A549 (cell line): Measurements from ENCODE around the gene CHCHD6. TPM values are rescaled to one million over a fixed set of nuclear protein-coding genes. Genes with fewer than 3 reads are reported as not detected.

ENCODE experiments used
- ATAC-seq, 2 experiments: fragments of 200-7000 bp in 1 of 2; fragments of >200 bp in 1 of 2; cut with Nextera tagmentation in 1 of 2; cut with Tn5 transposase in 1 of 2; 3 replicates each; pipeline versions ENCODE4 v1.8.0 to v1.9.1; 2018 to 2020; ENCODE audit warnings: mild to moderate bottlenecking in 1 of 2, moderate library complexity in 1 of 2
- CTCF ChIA-PET: fragments of 300-600 bp; sonication (Branson Sonifier 250); formaldehyde crosslinking; extraction: SDS; loops from one replicate; lab custom pipeline; 2021; ENCODE audit warnings: antibody characterized with exemption, inconsistent platforms; lab: Yijun Ruan, JAX
- POLR2A ChIA-PET: fragments of 350-600 bp; formaldehyde crosslinking; extraction: SDS; loops from one replicate; lab custom pipeline; 2021; ENCODE audit warnings: antibody characterized with exemption, inconsistent platforms; lab: Yijun Ruan, JAX
- DNase-seq, 2 experiments: peaks; one replicate each; pipeline versions ENCODE4 v3.0.0 to v3.0.0-alpha.2; 2011 to 2016; ENCODE audit warnings: low read depth in 1 of 2, low spot score in 1 of 2
- FAIRE-seq: peaks from 2 replicates; lab custom pipeline; 2011; peaks lifted over from hg19 to GRCh38; lab: Jason Lieb, UNC
- H3K27ac ChIP-seq, 2 experiments: fragments of >200 bp; sonication (Bioruptor Twin); formaldehyde crosslinking; 3 replicates each; pipeline ENCODE4 v1.5.1; 2016 to 2017
- H3K4me1 ChIP-seq: fragments of >200 bp; sonication (Bioruptor Twin); formaldehyde crosslinking; 3 replicates; pipeline ENCODE4 v1.6.1; 2016
- H3K4me2 ChIP-seq: fragments of >200 bp; sonication (Bioruptor Twin); formaldehyde crosslinking; 3 replicates; pipeline ENCODE4 v1.6.1; 2016
- H3K4me3 ChIP-seq: fragments of >200 bp; sonication (Bioruptor Twin); formaldehyde crosslinking; 3 replicates; pipeline ENCODE4 v1.5.1; 2016
- H3K9me3 ChIP-seq: fragments of >200 bp; sonication (Bioruptor Twin); formaldehyde crosslinking; 3 replicates; pipeline ENCODE4 v1.6.1; 2016
- FOXS1 ChIP-seq: fragments of 250-450 bp; sonication (Bioruptor Pico); IDR thresholded peaks from 2 replicates; pipeline ENCODE4 v1.5.0; 2020; ENCODE audit warnings: mild to moderate bottlenecking, moderate library complexity
- HMGXB4 ChIP-seq: fragments of 250-450 bp; sonication (Bioruptor Pico); IDR thresholded peaks from 2 replicates; pipeline ENCODE4 v1.5.0; 2021; ENCODE audit warnings: mild to moderate bottlenecking, moderate library complexity, borderline replicate concordance
- MAX ChIP-seq: IDR thresholded peaks from 2 replicates; pipeline ENCODE4 v1.6.1; 2012
- TFCP2L1 ChIP-seq: fragments of 250-450 bp; sonication (Bioruptor Pico); IDR thresholded peaks from 2 replicates; pipeline ENCODE4 v1.5.0; 2021; ENCODE audit warnings: mild to moderate bottlenecking
- ZNF302 ChIP-seq: fragments of 250-450 bp; sonication (Bioruptor Pico); IDR thresholded peaks from 2 replicates; pipeline ENCODE4 v1.9.0; 2021; ENCODE audit warnings: inconsistent platforms, mild to moderate bottlenecking, moderate library complexity
- WGBS: methylation state at CpG from one replicate; pipeline ENCODE4 v1.1.6; 2017; ENCODE audit errors: missing lambda C conversion rate; 5-methylcytosine and 5-hydroxymethylcytosine counted together
- polyA plus RNA-seq, 4 experiments: library from polyadenylated mRNA; depleted of rRNA in 3 of 4; stranded (reverse); fragments of >200 nt; fragmentation: RNase III in 1 of 4; extraction: RNeasy Plus Mini Kit Qiagen cat#74134 plus additional on column Dnase treatment in 1 of 4; gene quantifications; 2 replicates in 3 of 4; 3 replicates in 1 of 4; pipeline ENCODE4 v1.2.3, GENCODE V29; 2011 to 2017
- TF ChIP-seq, protein P1 (sequence below): fragments of 450-650 bp; IDR thresholded peaks from 2 replicates; pipeline ENCODE4 v1.6.1; 2014; ENCODE audit warnings: antibody characterized with exemption
- TF ChIP-seq, protein P2 (sequence below): fragments of >200 bp; sonication (Bioruptor Twin); formaldehyde crosslinking; IDR thresholded peaks from 3 replicates; pipeline ENCODE4 v1.5.1; 2016

The CHCHD6 gene
- polyA plus RNA-seq, 2 of the 4 experiments (the other 2 are of a cell fraction): 15.0 to 18.1 TPM

- Histone ChIP-seq H3K9me3 (peaks cover 8% of the 10 kb centered on the region; the same call in 1 of the 3 replicates), H3K27ac (no peak overlapping the region), H3K4me1 (no peaks in the 10 kb centered on the region), H3K4me3 (no peak overlapping the region), H3K4me2 (no peak overlapping the region)
- POLR2A ChIA-PET: no interaction called here
- DNase-seq (no peak), ATAC-seq (no peak), FAIRE-seq (no peak)
- CTCF ChIA-PET: interaction anchor here (0.5 to 3.2 kb wide), 3 partner anchors 17 to 759 kb away, joined by 3 to 12 read pairs (median 4); partner anchors contain the start of gene PLXNA1
- 39% methylated on average over 5 of the region's 5 CpGs for WGBS
- no peak for TF ChIP-seq TFCP2L1 (CRISPR knock-in tag)
- TF ChIP-seq HMGXB4 (CRISPR knock-in tag): no peak
Measured at GRCh38 chr3:126696701-126697267, 7.3 kb upstream of the CHCHD6 start.

DNA sequence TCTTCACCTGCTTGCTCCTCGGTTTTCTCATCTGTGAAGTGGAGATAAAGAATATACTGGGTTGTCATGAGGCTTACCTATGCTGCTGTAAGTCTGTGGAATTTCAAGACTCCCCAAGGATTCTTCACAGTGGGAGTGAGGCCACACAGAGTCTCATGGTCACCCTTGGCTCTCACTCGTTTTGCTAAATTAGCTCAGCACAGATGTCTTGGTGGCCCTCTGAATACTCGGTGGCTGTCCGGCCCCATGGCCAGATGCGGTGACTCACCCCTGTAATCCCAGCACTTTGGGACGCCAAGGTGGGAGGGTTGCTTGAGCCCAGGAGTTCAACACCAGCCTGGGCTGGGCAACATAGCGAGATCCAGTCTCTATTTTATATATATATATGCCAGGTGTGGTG is 5.0 kb upstream of the CHCHD6 start:
- no peak overlapping the region for H3K4me2 ChIP-seq
- FAIRE-seq: no peak
- H3K4me3 ChIP-seq: no peak overlapping the region
- TF ChIP-seq ZNF302: no peak
- TF ChIP-seq, protein P1, sequence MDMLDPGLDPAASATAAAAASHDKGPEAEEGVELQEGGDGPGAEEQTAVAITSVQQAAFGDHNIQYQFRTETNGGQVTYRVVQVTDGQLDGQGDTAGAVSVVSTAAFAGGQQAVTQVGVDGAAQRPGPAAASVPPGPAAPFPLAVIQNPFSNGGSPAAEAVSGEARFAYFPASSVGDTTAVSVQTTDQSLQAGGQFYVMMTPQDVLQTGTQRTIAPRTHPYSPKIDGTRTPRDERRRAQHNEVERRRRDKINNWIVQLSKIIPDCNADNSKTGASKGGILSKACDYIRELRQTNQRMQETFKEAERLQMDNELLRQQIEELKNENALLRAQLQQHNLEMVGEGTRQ: no peak
- H3K9me3 ChIP-seq: peaks cover 9% of the 10 kb centered on the region; the same call in 1 of the 3 replicates
- POLR2A ChIA-PET: no interaction called here
- WGBS: 0% methylated on average over 3 of the region's 7 CpGs
- no peak for ATAC-seq
- no peak for DNase-seq
- CTCF ChIA-PET: interaction anchor here (1.0 kb wide), 1 partner anchor 19 kb away, joined by 5 read pairs; no protein-coding TSS in a partner anchor
- no peak overlapping the region for H3K27ac ChIP-seq
- peaks cover 6% of the 10 kb centered on the region; the same call in 2 of the 3 replicates for H3K4me1 ChIP-seq

DNA sequence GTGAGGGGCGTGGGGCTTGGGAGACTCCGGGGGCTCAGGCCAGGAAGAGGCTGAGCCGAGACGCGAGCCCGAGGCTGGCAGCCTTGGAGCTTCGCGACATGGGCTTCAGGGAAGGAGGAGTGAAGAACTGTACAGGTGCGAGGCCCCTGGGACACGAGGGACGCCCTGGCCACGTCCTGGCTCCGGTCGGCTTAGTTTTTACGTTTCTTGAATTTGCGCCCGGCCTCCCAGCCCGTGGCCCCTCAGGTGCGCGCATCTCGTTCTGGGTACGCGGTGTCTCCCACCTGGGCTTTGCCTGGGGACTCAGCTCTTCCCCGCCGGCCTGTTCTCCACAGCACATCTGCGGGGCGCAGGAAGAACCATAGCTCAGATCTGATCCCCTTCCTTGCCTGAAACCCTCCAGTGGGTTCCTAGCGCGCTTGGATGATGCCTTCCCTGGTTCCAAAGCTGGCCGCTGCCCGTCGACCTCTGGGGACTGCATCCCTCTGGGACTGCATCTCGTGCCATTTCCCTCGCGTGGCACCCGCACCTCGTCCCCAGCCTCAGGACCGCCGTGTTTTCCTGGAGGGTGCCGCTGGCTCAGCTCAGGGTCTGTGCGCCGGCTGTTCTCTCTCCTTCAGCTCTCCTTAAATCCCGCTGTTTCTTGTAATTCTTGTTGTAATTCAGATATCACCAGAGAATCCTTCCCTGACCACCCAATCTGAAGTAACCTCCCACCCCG is 614 bp downstream of the CHCHD6 start:
- peaks cover 9% of the 10 kb centered on the region; the same call in 1 of the 3 replicates for H3K9me3 ChIP-seq
- H3K4me1 ChIP-seq: peaks cover 11% of the 10 kb centered on the region; the same call in 2 of the 3 replicates
- TF ChIP-seq MAX: 0 out of 2 replicates have a peak, but pooled peaks have one; percentile 3
- TF ChIP-seq FOXS1 (CRISPR knock-in tag): no peak
- DNase-seq: no peak
- ChIA-PET CTCF (interaction anchor here (1.1 to 1.9 kb wide), 6 partner anchors 10 to 48 kb away, joined by 3 to 6 read pairs (median 4); no protein-coding TSS in a partner anchor), POLR2A (interaction anchor here (0.8 kb wide), 1 partner anchor 229 kb away, joined by 3 read pairs; the partner anchor contains the start of gene ZXDC)
- H3K4me2 ChIP-seq: peak overlapping the region; percentile 96
- peak; percentile 2 to 40; a peak in 4 of 6 replicates for ATAC-seq
- 31% methylated on average over 27 of the region's 44 CpGs for WGBS
- no peak for FAIRE-seq
- H3K27ac ChIP-seq: peak overlapping the region; percentile 65 to 88
- peak overlapping the region; percentile 58 for H3K4me3 ChIP-seq

DNA sequence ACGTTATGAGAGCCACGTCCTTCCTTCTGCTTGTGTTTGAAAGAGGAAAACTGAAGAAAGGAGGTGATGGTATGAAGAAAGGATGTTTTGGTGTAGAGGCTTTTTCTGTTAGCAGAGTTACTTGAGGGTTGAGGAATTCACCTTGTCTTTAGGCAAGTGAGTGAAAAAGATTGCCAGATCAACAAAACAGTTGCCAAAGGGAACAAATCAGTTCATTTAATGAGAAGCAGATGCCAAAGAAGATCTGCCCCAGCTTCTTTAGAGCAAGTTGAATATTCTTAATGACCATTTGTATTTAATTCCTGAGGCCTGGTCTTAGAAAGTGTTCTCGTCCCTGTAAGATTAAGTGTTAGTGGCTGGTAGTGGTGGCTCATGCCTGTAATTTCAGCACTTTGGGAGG is 2.6 kb downstream of the CHCHD6 start:
- TF ChIP-seq, protein P2, sequence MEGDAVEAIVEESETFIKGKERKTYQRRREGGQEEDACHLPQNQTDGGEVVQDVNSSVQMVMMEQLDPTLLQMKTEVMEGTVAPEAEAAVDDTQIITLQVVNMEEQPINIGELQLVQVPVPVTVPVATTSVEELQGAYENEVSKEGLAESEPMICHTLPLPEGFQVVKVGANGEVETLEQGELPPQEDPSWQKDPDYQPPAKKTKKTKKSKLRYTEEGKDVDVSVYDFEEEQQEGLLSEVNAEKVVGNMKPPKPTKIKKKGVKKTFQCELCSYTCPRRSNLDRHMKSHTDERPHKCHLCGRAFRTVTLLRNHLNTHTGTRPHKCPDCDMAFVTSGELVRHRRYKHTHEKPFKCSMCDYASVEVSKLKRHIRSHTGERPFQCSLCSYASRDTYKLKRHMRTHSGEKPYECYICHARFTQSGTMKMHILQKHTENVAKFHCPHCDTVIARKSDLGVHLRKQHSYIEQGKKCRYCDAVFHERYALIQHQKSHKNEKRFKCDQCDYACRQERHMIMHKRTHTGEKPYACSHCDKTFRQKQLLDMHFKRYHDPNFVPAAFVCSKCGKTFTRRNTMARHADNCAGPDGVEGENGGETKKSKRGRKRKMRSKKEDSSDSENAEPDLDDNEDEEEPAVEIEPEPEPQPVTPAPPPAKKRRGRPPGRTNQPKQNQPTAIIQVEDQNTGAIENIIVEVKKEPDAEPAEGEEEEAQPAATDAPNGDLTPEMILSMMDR: no peak
- no peak for FAIRE-seq
- H3K4me1 ChIP-seq: peaks cover 11% of the 10 kb centered on the region; the same call in 2 of the 3 replicates
- no peak overlapping the region for H3K4me2 ChIP-seq
- 0 out of 3 replicates have a peak, but pooled peaks cover 2% of the 10 kb centered on the region for H3K9me3 ChIP-seq
- WGBS: 95% methylated on average over 3 of the region's 3 CpGs
- DNase-seq: no peak
- ChIA-PET CTCF (interaction anchor here (0.7 kb wide), 1 partner anchor 31 kb away, joined by 3 read pairs; no protein-coding TSS in a partner anchor), POLR2A (no interaction called here)
- no peak overlapping the region for H3K4me3 ChIP-seq
- H3K27ac ChIP-seq: no peak overlapping the region
- no peak for ATAC-seq
